Dedifferentiated amniotic fluid mesenchymal stem cell (primary cell): ENCODE results near the gene NPVF.

Experiments used
- DNase-seq: peaks from one replicate; pipeline ENCODE4 v3.0.0-alpha.2; 2016; ENCODE audit errors: extremely low spot score

NPVF gene

GRCh38 chr7:25234336-25234735 is 6.0 kb upstream of the NPVF start:
- no peak for DNase-seq

DNA sequence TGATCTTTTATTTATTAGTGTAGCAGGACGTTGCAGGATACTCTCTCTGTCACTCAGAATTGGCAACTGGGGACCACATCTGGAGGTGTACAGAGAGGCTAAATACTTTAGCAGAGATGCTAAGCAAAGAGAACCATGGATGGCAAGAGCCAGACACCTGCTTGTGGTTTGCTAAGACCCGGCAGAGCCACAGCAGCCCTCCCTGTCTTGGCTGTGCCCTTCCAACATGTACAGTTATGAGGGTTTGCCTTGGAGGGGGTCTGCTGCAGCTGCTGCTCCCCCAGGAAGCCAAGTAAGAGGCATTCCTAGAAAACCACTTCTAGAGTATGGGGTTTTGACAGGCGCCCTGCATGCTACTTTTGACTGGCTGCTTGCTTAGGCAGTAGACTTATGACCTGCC is 5.1 kb downstream of the NPVF start:
- no peak for DNase-seq

GRCh38 chr7:25222666-25223065 is 5.6 kb downstream of the NPVF start:
- DNase-seq: no peak

- DNase-seq: no peak
These were observed 7.3 kb downstream of the NPVF start for GRCh38 chr7:25221009-25221408.

GRCh38 chr7:25218191-25218590 is 10.1 kb downstream of the NPVF start:
- no peak for DNase-seq

DNA sequence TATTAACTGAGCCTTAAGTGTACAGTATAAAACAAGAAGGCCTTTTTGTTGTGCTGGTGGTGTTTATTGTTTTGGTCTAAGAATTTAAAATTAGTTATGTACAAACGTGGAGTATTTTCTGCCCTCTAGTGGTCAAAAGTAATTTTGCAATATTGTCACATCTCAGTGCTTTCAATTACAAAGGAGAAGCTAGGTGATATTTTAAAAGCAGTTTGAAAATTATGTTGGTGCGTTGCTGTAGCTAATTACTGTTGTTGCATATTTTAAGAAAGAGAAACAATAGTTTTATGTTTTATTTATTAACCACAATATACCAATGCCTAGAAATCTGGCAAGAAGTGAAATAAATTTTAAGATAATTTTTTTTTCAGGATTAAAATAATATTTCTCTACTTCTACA is 11.4 kb downstream of the NPVF start:
- peak; percentile 55 for DNase-seq

DNA sequence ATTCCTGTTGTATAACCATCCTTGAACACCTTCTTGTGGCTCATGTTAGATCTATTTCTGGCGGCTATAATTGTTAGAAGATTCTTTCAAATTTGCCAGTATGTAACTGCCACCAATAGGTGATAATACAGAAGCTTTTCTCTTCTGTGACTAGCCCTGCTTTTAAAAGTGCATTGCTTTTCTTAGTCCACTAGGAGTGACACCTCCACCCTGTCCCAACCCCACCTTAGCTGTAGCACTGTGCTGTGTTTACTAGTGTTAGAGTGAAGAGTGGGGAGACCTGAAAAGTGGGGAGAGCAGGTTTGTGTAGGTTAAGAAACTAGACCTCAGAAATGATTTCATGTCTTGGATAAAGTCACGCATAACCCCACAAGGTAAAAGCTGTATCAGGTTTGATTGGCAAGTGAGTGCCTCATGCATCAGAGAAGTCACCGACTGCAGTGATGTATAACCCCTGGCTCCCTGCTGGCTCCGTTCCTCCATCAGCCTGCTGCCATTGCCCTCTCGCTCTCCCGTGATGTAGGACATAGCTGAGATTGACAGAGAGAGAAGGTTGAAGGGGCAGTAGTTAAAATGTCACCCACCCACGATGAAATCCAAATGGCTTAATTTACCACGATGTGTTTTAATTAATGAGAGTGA is 12.5 kb downstream of the NPVF start:
- DNase-seq: no peak

DNA sequence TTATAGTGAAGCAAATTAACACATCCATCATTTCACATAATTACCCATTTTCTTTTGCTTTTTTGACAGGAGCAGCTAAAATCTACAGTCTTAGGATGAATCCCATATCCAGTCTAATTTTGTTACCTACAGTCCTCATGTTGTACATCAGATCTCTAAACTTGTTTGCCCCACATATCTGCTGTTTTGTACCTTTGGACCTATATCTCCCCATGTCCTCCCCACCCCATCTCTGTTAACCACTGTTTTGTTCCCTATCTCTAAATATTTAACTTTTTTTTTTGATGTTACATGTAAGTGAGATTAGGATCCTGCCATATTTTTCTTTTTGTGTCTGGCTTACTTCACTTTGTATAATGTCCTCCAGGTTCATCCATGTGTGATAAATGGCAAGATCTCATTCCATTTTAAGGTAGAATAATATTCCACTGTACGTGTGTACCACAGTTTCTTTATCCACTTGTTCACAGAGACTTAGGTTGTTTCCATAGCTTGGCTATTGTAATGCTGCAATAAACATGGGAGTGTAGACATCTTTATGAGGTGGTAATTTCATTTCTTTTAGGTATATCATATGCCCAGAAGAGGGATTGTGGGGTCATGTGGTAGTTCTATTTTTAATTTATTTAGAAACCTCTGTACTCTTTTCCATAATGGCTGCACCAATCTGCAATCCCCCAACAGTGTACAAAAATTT is 19.6 kb downstream of the NPVF start:
- DNase-seq: no peak

GRCh38 chr7:25207887-25208286 is 20.4 kb downstream of the NPVF start:
- no peak for DNase-seq

DNA sequence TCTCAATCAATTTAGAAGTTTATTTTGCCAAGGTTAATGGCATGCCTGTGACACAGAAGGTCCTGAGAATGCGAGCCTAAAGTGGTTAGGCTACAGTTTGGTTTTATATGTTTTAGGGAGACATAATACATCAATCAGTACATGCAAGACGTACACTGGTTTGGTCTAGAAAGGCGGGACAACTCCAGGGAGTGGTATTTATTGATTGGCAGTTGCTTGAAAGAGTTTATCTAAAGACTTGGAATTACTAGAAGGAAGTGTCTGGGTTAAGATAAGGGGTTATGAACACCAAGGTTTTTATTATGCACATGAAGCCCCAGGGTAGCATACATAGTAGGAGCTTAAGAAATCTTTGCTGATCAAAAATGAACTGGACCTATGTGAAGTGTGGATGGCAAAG is 21.5 kb downstream of the NPVF start:
- DNase-seq: no peak

- no peak for DNase-seq
These were observed 32.0 kb downstream of the NPVF start for GRCh38 chr7:25196132-25196896.

- no peak for DNase-seq
These were observed 34.2 kb downstream of the NPVF start for GRCh38 chr7:25194036-25194435.

- DNase-seq: no peak
These were observed 36.2 kb downstream of the NPVF start for GRCh38 chr7:25192043-25192442.

DNA sequence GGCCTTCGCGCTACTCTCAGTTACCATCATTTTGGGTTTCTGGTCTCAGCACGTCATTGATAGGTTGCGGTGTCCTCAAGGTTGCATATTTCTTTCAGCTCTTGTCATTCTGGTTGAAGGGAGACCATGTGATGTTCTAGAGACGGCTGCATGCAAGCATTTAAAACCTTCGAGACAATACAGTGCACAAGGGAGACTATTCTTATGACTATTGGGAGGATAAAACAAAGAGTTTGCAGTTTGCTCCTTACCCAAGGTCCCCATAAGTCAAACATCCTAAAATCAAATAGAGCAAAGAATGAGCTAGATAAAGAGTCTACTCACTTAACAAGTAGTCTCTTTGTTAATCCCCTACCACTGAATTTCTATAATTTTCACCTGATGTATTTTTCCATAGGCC is 39.1 kb downstream of the NPVF start:
- no peak for DNase-seq

DNA sequence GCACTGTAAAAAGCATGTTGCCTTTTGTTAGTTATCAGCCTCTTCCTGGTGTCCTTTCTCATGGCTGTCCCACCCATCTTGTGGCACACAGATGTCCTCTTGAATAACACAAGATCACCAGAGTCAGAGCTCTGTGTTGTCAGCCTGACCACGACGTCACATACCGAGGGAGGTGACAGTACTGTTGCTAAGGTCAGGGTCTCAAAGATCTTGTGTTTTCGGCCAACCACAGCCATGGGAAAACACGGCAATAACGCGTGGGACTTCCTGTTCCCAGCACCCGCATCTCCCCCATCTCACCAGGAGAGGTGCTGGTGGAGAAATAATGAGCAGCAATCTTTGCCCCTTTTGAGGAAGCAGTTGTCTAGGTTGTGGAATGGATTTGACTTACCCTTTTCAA is 40.4 kb downstream of the NPVF start:
- DNase-seq: no peak

GRCh38 chr7:25186436-25186835 is 41.9 kb downstream of the NPVF start:
- DNase-seq: no peak

DNA sequence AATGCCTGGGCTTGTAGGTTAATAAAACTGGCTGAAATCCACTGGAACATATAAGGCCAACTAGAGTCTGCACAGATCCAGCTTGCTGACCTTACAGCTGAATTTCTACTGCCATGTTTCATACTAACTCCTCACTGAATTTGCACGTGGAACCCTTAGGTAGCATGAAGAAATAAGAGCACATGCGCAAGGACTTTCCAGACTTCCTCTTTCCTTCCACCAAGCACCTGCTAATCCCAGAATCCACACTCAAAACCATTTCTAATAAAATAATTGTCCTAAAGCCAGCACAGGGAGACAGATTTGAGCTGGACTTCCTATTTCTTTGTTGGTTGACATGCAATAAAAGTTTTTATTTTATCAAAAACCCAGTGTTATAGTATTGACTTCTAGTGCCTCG is 46.8 kb downstream of the NPVF start:
- DNase-seq: no peak

- DNase-seq: no peak
These were observed 47.3 kb downstream of the NPVF start for GRCh38 chr7:25180946-25181345.

GRCh38 chr7:25180592-25180923 is 47.7 kb downstream of the NPVF start:
- DNase-seq: no peak

DNA sequence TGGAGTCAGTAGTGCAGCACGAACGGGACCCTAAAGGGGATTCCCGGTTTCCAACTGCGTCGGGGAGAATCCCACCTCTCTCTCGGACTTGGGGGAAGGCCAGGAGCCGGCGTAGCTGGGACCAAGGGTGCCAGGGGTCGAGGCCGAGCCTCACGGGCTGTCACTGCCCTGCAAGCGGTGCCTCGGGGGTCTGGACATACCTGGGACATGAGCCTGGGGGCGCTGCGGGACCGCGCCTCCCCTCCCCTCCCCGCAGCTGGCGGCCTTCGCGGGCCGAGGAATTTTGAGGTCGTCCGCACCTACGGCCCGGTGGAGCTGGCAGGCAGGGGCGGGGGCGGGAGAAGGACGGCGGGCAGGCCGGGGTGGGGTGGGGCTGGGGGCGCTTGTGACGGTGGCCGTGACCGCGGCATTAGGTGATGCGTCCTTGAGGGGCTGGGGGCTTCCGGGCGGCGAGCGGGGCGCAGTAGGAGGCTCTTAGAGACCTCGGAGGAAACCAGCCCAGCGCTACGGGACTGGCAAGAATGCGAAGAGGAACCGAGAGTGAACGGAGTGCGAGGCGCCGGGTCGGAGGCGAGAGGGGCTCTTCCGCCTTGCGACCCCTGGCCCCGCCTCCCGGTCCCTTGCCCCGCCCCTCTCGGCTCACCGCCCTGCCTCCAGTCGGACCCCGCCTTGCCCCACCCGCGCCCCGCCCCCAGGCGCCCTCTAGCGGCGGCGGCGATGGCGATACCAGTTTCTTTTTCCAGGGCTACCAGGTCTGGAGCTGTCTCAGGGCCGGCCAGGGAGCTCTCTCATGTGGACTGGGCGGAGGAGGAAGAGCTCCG is 48.3 kb downstream of the NPVF start:
- DNase-seq: peak; percentile 64

GRCh38 chr7:25179325-25179724 is 49.0 kb downstream of the NPVF start:
- DNase-seq: no peak
